Upper lobe of left lung (tissue), 6 donors: ENCODE measurements around the gene RRAS2. TPM values are rescaled to one million over a fixed set of nuclear protein-coding genes. Genes with fewer than 3 reads are reported as not detected.
"Not testable (repeated sequence)": the region's sequence is repeated elsewhere in the genome, so short reads cannot be mapped to it uniquely, and the experiment has no call there.

ENCODE experiments used
- ATAC-seq, 2 donors: fragments of 200-7000 bp; cut with Tn5 transposase; one replicate each; pipeline ENCODE4 v1.9.1; 2022; ENCODE audit warnings: mild to moderate bottlenecking in 2 of 2, moderate library complexity in 2 of 2; ENCODE audit not compliant: low FRiP score in 2 of 2
- DNase-seq, 2 donors: peaks; one replicate each; pipeline ENCODE4 v3.0.0-alpha.2; 2019 to 2020
- H3K27ac ChIP-seq, 4 donors: fragments of 200-600 bp; sonication (generic); one replicate each; pipeline ENCODE4 v1.5.1; 2016 to 2019
- H3K27me3 ChIP-seq, 4 donors: fragments of 200-600 bp; sonication (generic); one replicate each; pipeline ENCODE4 v1.5.1; 2017 to 2019
- H3K36me3 ChIP-seq, 4 donors: fragments of 200-600 bp; sonication (generic); one replicate each; pipeline ENCODE4 v1.5.1; 2016 to 2019
- H3K4me1 ChIP-seq, 4 donors: fragments of 200-600 bp; sonication (generic); one replicate each; pipeline ENCODE4 v1.5.1; 2018 to 2019
- H3K4me3 ChIP-seq, 4 donors: fragments of 200-600 bp; sonication (generic); one replicate each; pipeline ENCODE4 v1.5.1; 2017 to 2019; ENCODE audit warnings: mild to moderate bottlenecking in 2 of 4, moderate library complexity in 1 of 4
- H3K9me3 ChIP-seq, 4 donors: fragments of 200-600 bp; sonication (generic); one replicate each; pipeline ENCODE4 v1.5.1; 2018 to 2019
- CTCF ChIP-seq, 6 experiments: fragments of 450-650 bp in 4 of 6; fragments of 200-600 bp in 2 of 6; sonication (generic) in 2 of 6; IDR thresholded peaks; one replicate each; pipeline ENCODE4 v1.5.1; 2016 to 2019; ENCODE audit warnings: antibody characterized with exemption in 6 of 6
- EP300 ChIP-seq, 4 donors: sonication (generic); formaldehyde crosslinking; IDR thresholded peaks; one replicate each; pipeline ENCODE4 v1.5.1; 2017; ENCODE audit warnings: antibody characterized with exemption in 4 of 4, control low read depth in 2 of 4
- POLR2A ChIP-seq, 4 donors: fragments of 450-650 bp; IDR thresholded peaks; one replicate each; pipeline ENCODE4 v1.5.1; 2016 to 2017; ENCODE audit warnings: antibody characterized with exemption in 4 of 4, mild to moderate bottlenecking in 2 of 4
- POLR2AphosphoS5 ChIP-seq, 2 donors: sonication (generic); formaldehyde crosslinking; IDR thresholded peaks; one replicate each; pipeline ENCODE4 v1.5.1; 2017; ENCODE audit warnings: antibody characterized with exemption in 2 of 2
- whole genome bisulfite sequencing, 2 donors: methylation state at CpG; one replicate each; pipeline ENCODE4 v1.1.5; 2017 to 2018; 5-methylcytosine and 5-hydroxymethylcytosine counted together
- total RNA-seq, 6 donors: library from RNA; depleted of rRNA in 4 of 6; stranded (reverse); fragments of >200 nt in 4 of 6; gene quantifications; one replicate each; pipeline versions ENCODE4 v1.1.0 to v1.2.1, GENCODE V29; 2016 to 2021
- donor health status: DM: no; HTN: no; CAD: no; lungs with moderate emphysema.
- donor health status: DM: no; HTN: yes; CAD: no; lungs with severe emphysema.

RRAS2 gene
- total RNA-seq, 6 donors from 2014 or later = 23.0 to 70.4 (median 40.2) TPM

- H3K27me3 ChIP-seq = no peaks in the 10 kb centered on the region
- DNase-seq (no peak), ATAC-seq (no peak)
- 86 to 98% methylated on average over 2 of the region's 2 CpGs for WGBS, 2 donors
- no peaks in the 10 kb centered on the region for H3K36me3 ChIP-seq
- no peaks in the 10 kb centered on the region for H3K4me1 ChIP-seq
- no peak for TF ChIP-seq EP300 (IDR thresholded peaks at IDR 0.05)
- TF ChIP-seq POLR2A (IDR thresholded peaks at IDR 0.05) = no peak
- no peak for TF ChIP-seq POLR2AphosphoS5 (IDR thresholded peaks at IDR 0.05)
- no peak for TF ChIP-seq CTCF (IDR thresholded peaks at IDR 0.05)
- H3K27ac ChIP-seq = no peak overlapping the region
- no peak overlapping the region for H3K4me3 ChIP-seq
- H3K9me3 ChIP-seq = no peaks in the 10 kb centered on the region
Observed at GRCh38 chr11:14350215-14350614, 8.8 kb downstream of the RRAS2 start.

GRCh38 chr11:14347991-14348390 lies 11.0 kb downstream of the RRAS2 start:
- 85 to 90% methylated on average over 1 of the region's 1 CpG for WGBS, 2 donors
- no peak overlapping the region for H3K4me3 ChIP-seq
- peaks cover 0 to 5% (median 0%) of the 10 kb centered on the region in 4 donors for H3K4me1 ChIP-seq
- TF ChIP-seq POLR2A (IDR thresholded peaks at IDR 0.05) = no peak
- TF ChIP-seq EP300 (IDR thresholded peaks at IDR 0.05) = no peak
- TF ChIP-seq POLR2AphosphoS5 (IDR thresholded peaks at IDR 0.05) = no peak
- no peak for TF ChIP-seq CTCF (IDR thresholded peaks at IDR 0.05)
- H3K27ac ChIP-seq = no peak overlapping the region
- ATAC-seq (no peak), DNase-seq (no peak)
- no peaks in the 10 kb centered on the region for H3K27me3 ChIP-seq
- no peaks in the 10 kb centered on the region for H3K9me3 ChIP-seq
- H3K36me3 ChIP-seq = no peaks in the 10 kb centered on the region

- H3K27me3 ChIP-seq = no peaks in the 10 kb centered on the region
- peaks cover 0 to 5% (median 0%) of the 10 kb centered on the region in 4 donors for H3K4me1 ChIP-seq
- H3K36me3 ChIP-seq = no peaks in the 10 kb centered on the region
- H3K4me3 ChIP-seq = no peak overlapping the region
- no peak overlapping the region for H3K27ac ChIP-seq
- no peak for TF ChIP-seq EP300 (IDR thresholded peaks at IDR 0.05)
- TF ChIP-seq CTCF (IDR thresholded peaks at IDR 0.05) = no peak
- no peak for TF ChIP-seq POLR2AphosphoS5 (IDR thresholded peaks at IDR 0.05)
- no peak for TF ChIP-seq POLR2A (IDR thresholded peaks at IDR 0.05)
- DNase-seq = no peak
- no peak for ATAC-seq
- H3K9me3 ChIP-seq = no peaks in the 10 kb centered on the region
- WGBS, 2 donors = 95 to 98% methylated on average over 7 of the region's 7 CpGs
Observed at GRCh38 chr11:14347494-14347893, 11.5 kb downstream of the RRAS2 start.

GRCh38 chr11:14346303-14346955 lies 12.6 kb downstream of the RRAS2 start:
- DNase-seq (no peak), ATAC-seq (no peak)
- no peak overlapping the region for H3K4me3 ChIP-seq
- WGBS, 2 donors = 93 to 94% methylated on average over 2 of the region's 2 CpGs
- peaks cover 0 to 5% (median 2%) of the 10 kb centered on the region in 4 donors for H3K4me1 ChIP-seq
- no peaks in the 10 kb centered on the region for H3K9me3 ChIP-seq
- TF ChIP-seq POLR2A (IDR thresholded peaks at IDR 0.05) (no peak), EP300 (IDR thresholded peaks at IDR 0.05) (no peak), POLR2AphosphoS5 (IDR thresholded peaks at IDR 0.05) (no peak)
- H3K27me3 ChIP-seq = no peaks in the 10 kb centered on the region
- H3K27ac ChIP-seq = no peak overlapping the region
- H3K36me3 ChIP-seq = no peaks in the 10 kb centered on the region

GRCh38 chr11:14345668-14346067 lies 13.3 kb downstream of the RRAS2 start:
- Histone ChIP-seq H3K36me3 (no peaks in the 10 kb centered on the region), H3K9me3 (no peaks in the 10 kb centered on the region), H3K4me3 (no peak overlapping the region), H3K4me1 (peaks cover 0 to 5% (median 2%) of the 10 kb centered on the region in 4 donors), H3K27me3 (no peaks in the 10 kb centered on the region), H3K27ac (no peak overlapping the region)
- TF ChIP-seq CTCF (IDR thresholded peaks at IDR 0.05) (no peak), POLR2A (IDR thresholded peaks at IDR 0.05) (no peak), POLR2AphosphoS5 (IDR thresholded peaks at IDR 0.05) (no peak), EP300 (IDR thresholded peaks at IDR 0.05) (no peak)
- 80 to 85% methylated on average over 1 of the region's 1 CpG for WGBS, 2 donors
- no peak for ATAC-seq
- DNase-seq = no peak

- H3K27ac ChIP-seq, DNase-seq, ATAC-seq, H3K4me3 ChIP-seq, H3K27me3 ChIP-seq, H3K36me3 ChIP-seq, H3K4me1 ChIP-seq, H3K9me3 ChIP-seq: not testable (repeated sequence)
- WGBS, 2 donors = 92 to 98% methylated on average over 5 of the region's 5 CpGs
Observed at GRCh38 chr11:14345016-14345415, 14.0 kb downstream of the RRAS2 start.
